Activated T-helper 2 cell treated with anti-CD3 and anti-CD28 coated beads, Interferon-gamma antibody, Interleukin-2, Interleukin-4, amounts not matched to agents 10 μg/mL and 5 μg/mL and 100 μg/mL, durations not matched to agents 14 hours and 24 hours and 36 hours (primary cell): ENCODE data around the gene PTPRG. TPM values are rescaled to one million over a fixed set of nuclear protein-coding genes. Genes with fewer than 3 reads are reported as not detected.

Source experiments
- DNase-seq: peaks from one replicate; pipeline ENCODE4 v3.0.0; 2021; ENCODE audit warnings: low spot score
- H3K27ac Mint-ChIP-seq: one replicate; pipeline ENCODE4 v1.8.0; 2021; ENCODE audit warnings: mixed read lengths
- H3K27me3 Mint-ChIP-seq: one replicate; pipeline ENCODE4 v1.8.0; 2021; ENCODE audit warnings: low read depth, mixed read lengths
- H3K36me3 Mint-ChIP-seq: one replicate; pipeline ENCODE4 v1.8.0; 2021; ENCODE audit warnings: low read depth, mixed read lengths
- H3K4me1 Mint-ChIP-seq: one replicate; pipeline ENCODE4 v1.8.0; 2021; ENCODE audit warnings: low read depth, mixed read lengths
- H3K4me3 Mint-ChIP-seq: one replicate; pipeline ENCODE4 v1.8.0; 2021; ENCODE audit warnings: low read depth, mild to moderate bottlenecking, moderate library complexity, mixed read lengths
- H3K9me3 Mint-ChIP-seq: one replicate; pipeline ENCODE4 v1.8.0; 2021; ENCODE audit warnings: mixed read lengths
- intact Hi-C: fragments of 100-400 bp; cut with micrococcal nuclease; formaldehyde crosslinking; loops from one replicate; pipeline ENCODE4 v1.15.1; 2023
- total RNA-seq: library from RNA; stranded (reverse); gene quantifications from 2 replicates; pipeline ENCODE4 v1.2.3, GENCODE V29; 2022

PTPRG gene
- total RNA-seq, 1 donor from 2014 or later = 5.1 TPM

DNA sequence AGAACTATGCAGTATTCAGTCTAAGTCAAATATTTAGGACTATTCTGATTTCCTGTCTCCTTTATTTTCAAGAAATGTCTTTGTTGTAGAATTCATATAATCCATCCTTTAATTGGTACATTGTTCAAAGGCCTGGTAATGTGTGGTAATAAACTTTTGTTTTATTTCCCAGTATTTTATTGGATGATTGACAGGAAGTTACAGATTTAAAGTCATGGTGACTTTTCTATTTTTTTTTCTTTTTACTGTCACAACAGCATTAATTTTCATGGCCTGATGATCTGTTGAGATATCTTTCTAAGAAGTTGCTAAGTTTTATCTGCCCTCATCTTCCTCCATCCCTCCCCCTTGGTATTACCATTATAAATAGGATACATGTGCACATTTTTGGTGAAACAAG lies 161.7 kb downstream of the PTPRG start:
- H3K36me3 Mint-ChIP-seq = no peaks in the 10 kb centered on the region
- DNase-seq = no peak
- no peak overlapping the region for H3K4me3 Mint-ChIP-seq
- no peaks in the 10 kb centered on the region for H3K9me3 Mint-ChIP-seq
- intact Hi-C loops = no loop called here
- H3K27ac Mint-ChIP-seq = no peak overlapping the region
- H3K27me3 Mint-ChIP-seq = no peaks in the 10 kb centered on the region
- no peaks in the 10 kb centered on the region for H3K4me1 Mint-ChIP-seq

DNA sequence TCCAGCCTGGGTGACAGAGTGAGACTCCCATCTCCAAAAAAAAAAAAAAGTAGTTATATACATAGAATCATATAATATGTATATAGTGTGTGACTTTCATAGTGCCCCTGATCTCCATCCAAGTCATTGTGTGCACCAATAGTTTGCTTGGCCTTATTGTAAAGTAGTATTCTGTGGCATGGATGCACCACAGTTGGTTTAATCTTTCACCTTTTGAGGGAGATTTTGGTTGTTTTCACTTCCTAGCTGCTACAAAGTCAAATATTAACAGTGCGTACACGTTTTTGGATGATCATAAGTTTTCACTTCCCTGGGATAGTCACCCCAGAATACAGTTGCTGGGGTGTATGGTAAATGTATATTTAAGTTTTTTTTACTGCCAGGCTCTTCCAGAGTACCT lies 162.8 kb downstream of the PTPRG start:
- Mint-ChIP-seq H3K36me3 (no peaks in the 10 kb centered on the region), H3K4me3 (no peak overlapping the region), H3K4me1 (no peaks in the 10 kb centered on the region), H3K27me3 (no peaks in the 10 kb centered on the region), H3K9me3 (no peaks in the 10 kb centered on the region), H3K27ac (no peak overlapping the region)
- no peak for DNase-seq
- intact Hi-C loops = no loop called here

DNA sequence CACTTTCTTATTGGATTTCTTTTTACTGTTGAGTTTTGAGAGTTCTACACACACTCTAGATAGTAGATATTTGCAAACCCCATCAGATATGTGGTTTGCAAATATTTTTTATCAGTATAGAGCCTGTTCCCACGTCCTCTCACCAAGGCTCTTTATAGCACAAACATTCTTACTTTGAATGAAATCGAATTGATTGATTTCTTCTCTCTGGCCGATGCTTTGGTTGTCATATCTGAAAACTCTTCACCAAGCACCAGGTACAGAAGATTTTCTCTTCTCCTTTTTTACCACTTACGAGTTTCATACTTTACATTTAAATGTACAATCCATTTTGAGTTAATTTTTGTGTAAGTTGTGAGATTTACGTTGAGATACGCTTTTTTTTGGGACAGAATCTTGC lies 163.4 kb downstream of the PTPRG start:
- no peak overlapping the region for H3K27ac Mint-ChIP-seq
- no peaks in the 10 kb centered on the region for H3K9me3 Mint-ChIP-seq
- no peaks in the 10 kb centered on the region for H3K36me3 Mint-ChIP-seq
- no peaks in the 10 kb centered on the region for H3K27me3 Mint-ChIP-seq
- no peak overlapping the region for H3K4me3 Mint-ChIP-seq
- intact Hi-C loops = no loop called here
- no peak for DNase-seq
- H3K4me1 Mint-ChIP-seq = no peaks in the 10 kb centered on the region

DNA sequence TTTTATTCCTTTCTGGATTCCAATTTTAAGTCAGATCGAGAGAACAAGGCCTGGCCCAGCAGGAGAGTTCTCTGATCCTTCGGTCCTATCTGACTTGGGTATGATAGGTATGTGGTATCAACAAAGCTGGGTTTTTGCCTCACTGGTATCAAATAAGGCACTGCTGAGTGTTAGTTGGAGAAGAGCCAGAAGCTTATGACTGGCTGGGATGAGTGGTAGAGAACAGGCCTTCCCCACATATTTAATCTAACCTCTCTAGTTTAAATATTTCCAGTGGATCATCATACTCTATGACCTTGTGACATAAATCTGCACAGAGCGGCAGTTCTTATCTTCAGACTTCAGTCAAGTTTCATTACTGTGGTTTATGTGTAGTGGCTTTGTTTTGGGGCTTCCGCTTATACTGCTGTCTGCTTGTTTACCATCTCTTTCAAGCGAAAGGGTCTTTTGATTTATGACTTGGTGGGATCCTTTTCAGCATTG lies 164.5 kb downstream of the PTPRG start:
- Mint-ChIP-seq H3K4me3 (no peak overlapping the region), H3K27me3 (no peaks in the 10 kb centered on the region), H3K4me1 (no peaks in the 10 kb centered on the region), H3K36me3 (no peaks in the 10 kb centered on the region), H3K27ac (no peak overlapping the region), H3K9me3 (no peaks in the 10 kb centered on the region)
- intact Hi-C loops = no loop called here
- DNase-seq = no peak

DNA sequence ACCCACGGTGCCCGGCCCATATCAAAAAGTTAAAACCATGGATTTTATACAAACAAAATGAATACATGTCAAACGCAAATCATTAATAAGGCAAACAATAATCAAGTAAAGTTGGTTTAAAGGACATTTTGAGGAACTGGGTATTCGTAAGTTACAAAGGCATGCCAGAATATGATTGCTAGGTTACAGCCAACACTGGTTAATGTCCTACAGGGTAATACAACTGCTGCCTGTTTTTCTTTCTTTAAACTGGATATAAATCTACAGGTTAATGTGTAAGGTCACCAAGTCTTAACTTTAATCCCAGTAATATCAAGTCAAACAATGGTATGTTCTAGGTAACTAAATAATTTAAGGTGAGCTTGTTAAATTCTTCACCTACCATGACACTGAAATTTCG lies 166.1 kb downstream of the PTPRG start:
- Mint-ChIP-seq H3K9me3 (no peaks in the 10 kb centered on the region), H3K27ac (no peak overlapping the region), H3K4me3 (no peak overlapping the region), H3K27me3 (no peaks in the 10 kb centered on the region), H3K36me3 (no peaks in the 10 kb centered on the region), H3K4me1 (no peaks in the 10 kb centered on the region)
- intact Hi-C loops = no loop called here
- no peak for DNase-seq

DNA sequence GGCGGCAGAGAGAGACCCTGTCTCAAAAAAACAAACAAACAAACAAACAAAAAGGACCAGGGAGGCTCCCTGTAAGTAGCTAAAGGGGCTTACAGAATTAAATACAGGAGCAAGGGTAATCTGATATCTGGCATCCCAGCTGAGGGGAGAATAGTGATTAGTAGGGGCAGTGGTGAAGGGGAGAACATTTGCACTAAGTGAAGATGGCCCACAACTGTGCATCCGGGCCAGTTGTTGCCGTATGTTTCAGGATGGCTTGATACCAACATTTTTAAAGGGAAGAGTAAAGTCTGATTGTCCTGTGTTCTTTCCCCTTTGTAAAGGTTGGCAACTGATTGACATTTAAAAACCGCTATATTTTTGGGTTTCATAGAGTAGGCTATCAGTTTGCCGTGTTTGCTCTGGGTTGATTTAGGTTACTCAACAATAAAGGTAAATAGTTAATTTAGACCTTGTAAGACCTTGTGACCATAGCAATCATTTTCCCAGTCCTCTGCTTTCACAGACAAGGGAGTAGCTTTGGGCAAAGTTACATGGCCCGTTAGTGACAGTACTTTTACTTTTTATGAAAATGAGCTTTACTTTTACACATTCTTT lies 167.8 kb downstream of the PTPRG start:
- H3K27ac Mint-ChIP-seq = no peak overlapping the region
- H3K4me3 Mint-ChIP-seq = no peak overlapping the region
- intact Hi-C loops = no loop called here
- H3K36me3 Mint-ChIP-seq = no peaks in the 10 kb centered on the region
- no peaks in the 10 kb centered on the region for H3K27me3 Mint-ChIP-seq
- no peak for DNase-seq
- H3K9me3 Mint-ChIP-seq = no peaks in the 10 kb centered on the region
- no peaks in the 10 kb centered on the region for H3K4me1 Mint-ChIP-seq

DNA sequence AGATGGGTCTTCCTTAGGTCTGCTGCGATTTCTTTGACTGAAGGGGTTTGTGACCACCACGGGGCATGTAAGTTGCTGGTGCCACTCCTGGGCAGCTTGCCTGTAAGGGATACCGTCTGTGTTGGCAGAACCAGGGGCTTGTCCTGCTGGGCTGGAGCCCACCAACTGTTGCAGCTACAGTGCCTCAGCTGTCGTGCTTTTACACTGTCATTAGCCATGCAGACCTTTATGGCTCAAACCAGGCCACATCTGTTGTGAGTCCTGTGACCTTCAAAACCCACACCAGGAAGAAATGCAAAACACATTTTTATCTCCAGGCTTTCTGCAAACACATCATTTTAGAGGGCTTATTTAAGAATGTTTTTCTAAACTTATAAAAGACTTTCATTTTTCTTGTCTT lies 168.7 kb downstream of the PTPRG start:
- DNase-seq = no peak
- no peak overlapping the region for H3K4me3 Mint-ChIP-seq
- intact Hi-C loops = no loop called here
- no peaks in the 10 kb centered on the region for H3K36me3 Mint-ChIP-seq
- no peak overlapping the region for H3K27ac Mint-ChIP-seq
- no peaks in the 10 kb centered on the region for H3K4me1 Mint-ChIP-seq
- no peaks in the 10 kb centered on the region for H3K27me3 Mint-ChIP-seq
- H3K9me3 Mint-ChIP-seq = no peaks in the 10 kb centered on the region

DNA sequence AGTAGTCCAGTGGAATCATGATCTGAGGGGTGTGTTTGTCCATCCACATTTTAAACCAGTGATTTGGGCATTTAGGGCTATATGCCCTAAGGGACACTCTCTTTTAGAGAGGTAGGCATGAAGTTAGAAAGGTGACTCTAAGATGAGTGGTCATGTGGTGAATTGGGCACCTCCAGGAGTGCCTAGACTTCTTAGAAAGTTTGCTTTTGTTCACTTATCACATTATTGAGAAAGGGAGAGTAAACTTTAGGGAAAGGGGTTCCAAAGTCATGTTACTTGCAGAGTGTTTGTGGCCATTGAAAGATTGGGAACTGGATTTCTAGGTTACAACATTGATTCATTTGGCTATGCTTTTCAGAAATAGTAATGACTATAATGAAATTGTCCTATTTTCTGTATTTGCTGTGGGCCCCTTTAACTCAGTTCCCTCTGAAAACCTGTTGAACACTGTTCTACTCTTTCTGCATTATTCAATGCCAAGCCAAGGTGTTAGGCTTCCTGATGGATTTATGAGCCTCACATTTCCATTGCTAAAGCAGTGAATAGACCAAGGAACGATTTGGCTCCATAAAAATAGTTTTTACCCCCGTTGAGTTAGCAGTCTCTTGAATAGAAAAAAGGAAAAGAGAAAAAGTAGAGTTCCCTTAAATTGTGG lies 169.3 kb downstream of the PTPRG start:
- Mint-ChIP-seq H3K9me3 (no peaks in the 10 kb centered on the region), H3K36me3 (no peaks in the 10 kb centered on the region), H3K4me3 (no peak overlapping the region), H3K27me3 (no peaks in the 10 kb centered on the region), H3K4me1 (no peaks in the 10 kb centered on the region), H3K27ac (no peak overlapping the region)
- DNase-seq = no peak
- intact Hi-C loops = no loop called here

DNA sequence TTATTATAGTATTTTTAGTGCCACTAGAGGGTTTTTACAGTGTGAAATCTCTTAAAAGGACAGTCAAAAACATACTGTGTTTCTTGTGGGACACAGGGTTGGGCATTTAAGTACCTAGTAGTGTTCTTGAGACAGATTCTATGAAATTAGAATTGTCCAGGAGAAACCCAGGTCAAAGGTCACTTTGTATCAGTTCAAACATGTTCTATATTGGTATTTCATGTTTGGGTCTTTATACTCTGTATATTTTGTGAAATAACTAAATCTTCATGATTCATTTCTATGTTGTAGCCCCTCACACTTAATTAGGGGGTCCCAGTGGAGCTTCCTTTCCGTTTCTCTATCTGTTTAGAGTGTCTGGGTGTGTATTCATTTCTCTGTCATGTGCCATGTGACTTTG lies 171.6 kb downstream of the PTPRG start:
- intact Hi-C loops = no loop called here
- H3K27ac Mint-ChIP-seq = no peak overlapping the region
- H3K36me3 Mint-ChIP-seq = no peaks in the 10 kb centered on the region
- H3K9me3 Mint-ChIP-seq = no peaks in the 10 kb centered on the region
- H3K27me3 Mint-ChIP-seq = no peaks in the 10 kb centered on the region
- DNase-seq = no peak
- H3K4me1 Mint-ChIP-seq = no peaks in the 10 kb centered on the region
- H3K4me3 Mint-ChIP-seq = no peak overlapping the region

DNA sequence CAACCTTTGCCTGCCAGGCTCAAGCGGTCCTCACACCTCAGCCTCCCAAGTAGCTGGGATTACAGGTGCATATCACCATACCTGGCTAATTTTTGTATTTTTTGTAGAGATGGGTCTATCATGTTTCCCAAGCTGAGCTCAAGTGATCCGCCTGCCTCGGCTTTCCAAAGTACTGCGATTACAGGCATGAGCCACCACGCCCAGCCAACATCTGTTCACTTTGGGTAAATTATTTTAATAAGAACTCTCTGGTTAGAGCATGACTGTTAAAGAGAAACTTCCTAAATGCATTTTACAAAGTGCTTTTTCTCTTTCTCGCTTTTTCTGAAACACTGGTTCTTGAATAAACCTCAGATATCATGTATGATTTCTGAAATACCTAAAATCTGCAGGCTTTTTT lies 172.5 kb downstream of the PTPRG start:
- intact Hi-C loops = no loop called here
- Mint-ChIP-seq H3K4me1 (no peaks in the 10 kb centered on the region), H3K27ac (no peak overlapping the region), H3K4me3 (no peak overlapping the region), H3K27me3 (no peaks in the 10 kb centered on the region), H3K9me3 (no peaks in the 10 kb centered on the region), H3K36me3 (no peaks in the 10 kb centered on the region)
- no peak for DNase-seq

DNA sequence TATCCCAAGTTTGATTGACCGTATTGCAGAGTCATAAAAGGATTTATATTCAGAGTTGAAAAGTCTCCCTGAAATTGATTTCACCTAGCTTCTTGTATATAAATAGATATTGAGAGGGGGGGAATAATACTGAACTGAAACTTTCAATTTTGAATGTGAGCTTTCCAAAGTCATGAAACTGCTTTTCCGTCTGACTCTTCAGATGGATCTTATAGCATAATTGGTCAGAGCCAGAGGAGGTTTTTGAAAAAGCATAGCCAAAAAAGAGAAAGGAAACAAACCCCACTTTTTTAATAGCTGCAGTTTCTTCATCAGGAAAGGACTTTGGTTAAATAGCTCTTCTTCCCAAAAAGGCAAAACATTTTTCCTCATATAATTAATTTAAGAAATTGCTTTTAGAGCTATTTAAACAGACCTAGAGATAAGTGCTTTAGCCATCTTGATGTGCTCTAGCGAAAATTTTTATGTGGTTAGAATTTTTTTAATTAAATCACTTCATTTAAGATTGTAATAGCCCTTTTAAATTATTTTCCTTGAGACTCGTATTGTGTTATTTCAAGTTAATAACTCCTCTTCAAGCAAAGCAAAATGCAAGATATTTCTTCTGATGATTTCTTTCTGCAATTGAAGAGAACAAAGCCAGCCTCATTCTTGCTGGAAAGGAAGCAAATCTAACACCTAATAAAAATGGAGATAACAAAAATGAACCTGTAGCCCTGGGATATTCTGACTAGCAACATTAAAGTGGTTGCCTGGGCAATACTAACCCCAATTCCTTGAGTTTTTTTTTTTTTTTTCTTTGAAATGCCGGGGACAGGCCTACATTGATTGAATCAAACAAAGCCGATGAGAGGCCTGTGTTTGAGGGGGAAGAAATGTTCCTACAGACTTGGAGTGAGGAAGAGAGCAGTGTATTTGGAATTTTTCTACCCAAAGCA lies 173.6 kb downstream of the PTPRG start:
- Mint-ChIP-seq H3K4me1 (no peaks in the 10 kb centered on the region), H3K4me3 (no peak overlapping the region), H3K27ac (no peak overlapping the region), H3K27me3 (no peaks in the 10 kb centered on the region), H3K9me3 (no peaks in the 10 kb centered on the region), H3K36me3 (no peaks in the 10 kb centered on the region)
- intact Hi-C loops = no loop called here
- no peak for DNase-seq

DNA sequence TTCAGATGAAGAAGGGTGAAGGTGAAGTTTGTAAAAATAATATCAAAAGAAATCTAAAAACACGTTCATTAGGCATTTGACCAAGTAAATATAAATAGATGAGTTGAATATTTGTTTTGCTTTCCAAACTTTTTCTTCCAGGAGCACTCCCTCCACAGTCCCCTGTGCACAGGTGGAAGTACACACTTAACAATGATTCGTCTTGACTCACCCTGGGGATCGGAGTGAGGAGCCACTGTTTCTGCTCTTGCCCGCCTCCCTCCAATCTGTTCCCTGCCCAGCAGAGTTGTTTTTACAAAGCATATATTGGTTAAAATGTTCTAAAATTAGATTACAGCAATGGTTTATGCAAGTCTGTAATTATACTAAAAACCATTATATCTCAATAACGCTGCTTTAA lies 175.1 kb downstream of the PTPRG start:
- no peak for DNase-seq
- Mint-ChIP-seq H3K27ac (no peak overlapping the region), H3K27me3 (no peaks in the 10 kb centered on the region), H3K4me1 (no peaks in the 10 kb centered on the region), H3K4me3 (no peak overlapping the region), H3K36me3 (no peaks in the 10 kb centered on the region), H3K9me3 (no peaks in the 10 kb centered on the region)
- intact Hi-C loops = no loop called here

DNA sequence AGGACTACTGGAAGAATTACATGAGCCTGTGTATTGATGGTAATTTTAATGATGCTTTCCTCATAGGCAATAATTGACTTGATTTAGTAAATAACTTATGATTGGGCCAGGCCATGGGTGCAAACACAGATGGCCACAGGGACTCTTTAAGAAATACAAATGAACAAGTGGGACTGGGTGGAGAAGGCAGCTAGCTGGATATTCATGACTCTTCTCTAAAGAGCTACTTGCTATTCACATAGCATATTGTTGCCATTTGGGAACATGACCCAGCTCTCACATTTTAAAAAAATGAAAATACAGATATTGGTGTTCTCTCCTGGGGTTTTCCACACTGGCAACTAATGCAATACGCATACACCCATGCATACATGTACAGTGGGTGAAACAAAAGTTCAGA lies 178.3 kb downstream of the PTPRG start:
- Mint-ChIP-seq H3K36me3 (no peaks in the 10 kb centered on the region), H3K27me3 (no peaks in the 10 kb centered on the region), H3K4me1 (no peaks in the 10 kb centered on the region), H3K4me3 (no peak overlapping the region), H3K9me3 (no peaks in the 10 kb centered on the region), H3K27ac (no peak overlapping the region)
- DNase-seq = no peak
- intact Hi-C loops = no loop called here
